ENCODE measurements around the gene KCNIP3.
A peak's percentile ranks its signal among the peaks of the same experiment; 100 is the strongest.
"Not testable (repeated sequence)": the region's sequence is repeated elsewhere in the genome, so short reads cannot be mapped to it uniquely, and the experiment has no call there.

KCNIP3 gene

GRCh38 chr2:95382686-95383634 lies 85.8 kb downstream of the KCNIP3 start:
- no peak for DNase-seq (ENCODE audit: low read depth in 1 of 2, low spot score in 1 of 2)

- no peak for DNase-seq (ENCODE audit: low read depth in 1 of 2, low spot score in 1 of 2)
Measured at GRCh38 chr2:95383635-95384027, 86.5 kb downstream of the KCNIP3 start.

GRCh38 chr2:95384854-95385569 lies 87.9 kb downstream of the KCNIP3 start:
- DNase-seq (ENCODE audit: low read depth in 1 of 2, low spot score in 1 of 2), result no peak

GRCh38 chr2:95385570-95385984 lies 88.4 kb downstream of the KCNIP3 start:
- no peak for DNase-seq (ENCODE audit: low read depth in 1 of 2, low spot score in 1 of 2)

- no peak for DNase-seq (ENCODE audit: low read depth in 1 of 2, low spot score in 1 of 2)
Measured at GRCh38 chr2:95386031-95386430, 88.9 kb downstream of the KCNIP3 start.

- DNase-seq (ENCODE audit: low read depth in 1 of 2, low spot score in 1 of 2), result no peak
Measured at GRCh38 chr2:95387358-95387757, 90.2 kb downstream of the KCNIP3 start.

GRCh38 chr2:95388091-95388692 lies 91.0 kb downstream of the KCNIP3 start:
- DNase-seq (ENCODE audit: low read depth in 1 of 2, low spot score in 1 of 2), result no peak

GRCh38 chr2:95388856-95389244 lies 91.7 kb downstream of the KCNIP3 start:
- DNase-seq (ENCODE audit: low read depth in 1 of 2, low spot score in 1 of 2), result no peak

GRCh38 chr2:95389245-95390119 lies 92.3 kb downstream of the KCNIP3 start:
- DNase-seq (ENCODE audit: low read depth in 1 of 2, low spot score in 1 of 2), result peak in 1 of 2 donors; percentile 40

GRCh38 chr2:95390272-95390880 lies 93.2 kb downstream of the KCNIP3 start:
- DNase-seq (ENCODE audit: low read depth in 1 of 2, low spot score in 1 of 2), result no peak

GRCh38 chr2:95390881-95391321 lies 93.8 kb downstream of the KCNIP3 start:
- DNase-seq (ENCODE audit: low read depth in 1 of 2, low spot score in 1 of 2), result no peak

GRCh38 chr2:95391641-95392310 lies 94.6 kb downstream of the KCNIP3 start:
- no peak for DNase-seq (ENCODE audit: low read depth in 1 of 2, low spot score in 1 of 2)

- DNase-seq (ENCODE audit: low read depth in 1 of 2, low spot score in 1 of 2), result no peak
Measured at GRCh38 chr2:95392320-95392719, 95.2 kb downstream of the KCNIP3 start.

GRCh38 chr2:95392730-95393455 lies 95.7 kb downstream of the KCNIP3 start:
- DNase-seq (ENCODE audit: low read depth in 1 of 2, low spot score in 1 of 2), result no peak

GRCh38 chr2:95393901-95394300 lies 96.8 kb downstream of the KCNIP3 start:
- no peak for DNase-seq (ENCODE audit: low read depth in 1 of 2, low spot score in 1 of 2)

GRCh38 chr2:95399061-95399460 lies 101.9 kb downstream of the KCNIP3 start:
- no peak for DNase-seq (ENCODE audit: low read depth in 1 of 2, low spot score in 1 of 2)

- DNase-seq (ENCODE audit: low read depth in 1 of 2, low spot score in 1 of 2), result no peak
Measured at GRCh38 chr2:95401480-95401879, 104.3 kb downstream of the KCNIP3 start.

GRCh38 chr2:95402004-95402369 lies 104.8 kb downstream of the KCNIP3 start:
- not testable (repeated sequence) for DNase-seq (ENCODE audit: low read depth in 1 of 2, low spot score in 1 of 2)

Measured in stimulated activated CD4-positive, alpha-beta T cell treated with anti-CD3 and anti-CD28 coated beads, Interleukin-15, amount 100 ng/mL, for 1 hour (primary cell).